Measurements from ENCODE around the gene KEL.

KEL gene

GRCh38 chr7:142964502-142965246 lies 2.5 kb upstream of the KEL start:
- TF ChIP-seq CTCF (IDR thresholded peaks at IDR 0.05; ENCODE audit: borderline replicate concordance, extremely low read depth, low read length, poor library complexity, severe bottlenecking) (no peak), EZH2 (IDR thresholded peaks at IDR 0.05; ENCODE audit: borderline replicate concordance, low read depth, low read length, severe bottlenecking) (no peak)
- no peak overlapping the region for H2AFZ ChIP-seq (ENCODE audit: low read depth, low read length)
- no peaks in the 10 kb centered on the region for H3K36me3 ChIP-seq (ENCODE audit: insufficient read depth, low read length)
- no peaks in the 10 kb centered on the region for H3K4me1 ChIP-seq (ENCODE audit: insufficient read depth, low read length)
- peaks cover 3% of the 10 kb centered on the region for H3K27me3 ChIP-seq (ENCODE audit: insufficient read depth, low read length, poor library complexity)
- H3K4me3 ChIP-seq (ENCODE audit: low read depth in 1 of 2, low read length in 2 of 2) = no peak overlapping the region
- ATAC-seq (ENCODE audit: insufficient read depth, low read depth) (no peak), DNase-seq (no peak)
- H4K20me1 ChIP-seq (ENCODE audit: insufficient read depth, low read length) = no peaks in the 10 kb centered on the region
- no peaks in the 10 kb centered on the region for H3K79me2 ChIP-seq (ENCODE audit: insufficient read depth, low read length)
- no peak overlapping the region for H3K4me2 ChIP-seq (ENCODE audit: insufficient read depth, low read length)
- no peaks in the 10 kb centered on the region for H3K9me3 ChIP-seq (ENCODE audit: insufficient read depth, low read length, severe bottlenecking)
- no peak overlapping the region for H3K9ac ChIP-seq (ENCODE audit: low read depth, low read length)
- no peak overlapping the region for H3K27ac ChIP-seq (ENCODE audit: low read length)

- H4K20me1 ChIP-seq (ENCODE audit: insufficient read depth, low read length) = no peaks in the 10 kb centered on the region
- H3K9ac ChIP-seq (ENCODE audit: low read depth, low read length) = no peak overlapping the region
Measured at GRCh38 chr7:142963993-142964392, 1.8 kb upstream of the KEL start.

GRCh38 chr7:142962991-142963390 lies 828 bp upstream of the KEL start:
- Histone ChIP-seq H3K36me3 (ENCODE audit: insufficient read depth, low read length) (no peaks in the 10 kb centered on the region), H3K9ac (ENCODE audit: low read depth, low read length) (no peak overlapping the region), H3K4me1 (ENCODE audit: insufficient read depth, low read length) (no peaks in the 10 kb centered on the region), H3K27ac (ENCODE audit: low read length) (no peak overlapping the region), H3K79me2 (ENCODE audit: insufficient read depth, low read length) (no peaks in the 10 kb centered on the region), H3K27me3 (ENCODE audit: insufficient read depth, low read length, poor library complexity) (peaks cover 3% of the 10 kb centered on the region), H4K20me1 (ENCODE audit: insufficient read depth, low read length) (no peaks in the 10 kb centered on the region), H3K4me2 (ENCODE audit: insufficient read depth, low read length) (no peak overlapping the region), H3K4me3 (ENCODE audit: low read depth in 1 of 2, low read length in 2 of 2) (no peak overlapping the region), H3K9me3 (ENCODE audit: insufficient read depth, low read length, severe bottlenecking) (no peaks in the 10 kb centered on the region), H2AFZ (ENCODE audit: low read depth, low read length) (no peak overlapping the region)
- DNase-seq = no peak
- no peak for TF ChIP-seq CTCF (IDR thresholded peaks at IDR 0.05; ENCODE audit: borderline replicate concordance, extremely low read depth, low read length, poor library complexity, severe bottlenecking)
- no peak for TF ChIP-seq EZH2 (IDR thresholded peaks at IDR 0.05; ENCODE audit: borderline replicate concordance, low read depth, low read length, severe bottlenecking)
- ATAC-seq (ENCODE audit: insufficient read depth, low read depth) = no peak

More at GRCh38 chr7:142963993-142964392, 1.8 kb upstream of the KEL start:
- H3K27me3 ChIP-seq (ENCODE audit: insufficient read depth, low read length, poor library complexity) = peaks cover 3% of the 10 kb centered on the region
- no peak for DNase-seq
- TF ChIP-seq CTCF (IDR thresholded peaks at IDR 0.05; ENCODE audit: borderline replicate concordance, extremely low read depth, low read length, poor library complexity, severe bottlenecking) (no peak), EZH2 (IDR thresholded peaks at IDR 0.05; ENCODE audit: borderline replicate concordance, low read depth, low read length, severe bottlenecking) (no peak)
- H3K9me3 ChIP-seq (ENCODE audit: insufficient read depth, low read length, severe bottlenecking) = no peaks in the 10 kb centered on the region
- no peak overlapping the region for H2AFZ ChIP-seq (ENCODE audit: low read depth, low read length)
- H3K4me3 ChIP-seq (ENCODE audit: low read depth in 1 of 2, low read length in 2 of 2) = no peak overlapping the region
- no peaks in the 10 kb centered on the region for H3K4me1 ChIP-seq (ENCODE audit: insufficient read depth, low read length)
- H3K79me2 ChIP-seq (ENCODE audit: insufficient read depth, low read length) = no peaks in the 10 kb centered on the region
- H3K27ac ChIP-seq (ENCODE audit: low read length) = no peak overlapping the region
- no peak overlapping the region for H3K4me2 ChIP-seq (ENCODE audit: insufficient read depth, low read length)
- H3K36me3 ChIP-seq (ENCODE audit: insufficient read depth, low read length) = no peaks in the 10 kb centered on the region
- no peak for ATAC-seq (ENCODE audit: insufficient read depth, low read depth)
